ENCODE results near the gene BGLAP. TPM values are rescaled to one million over a fixed set of nuclear protein-coding genes. Genes with fewer than 3 reads are reported as not detected.

BGLAP gene
- total and polyA plus RNA-seq, 2 of the 13 experiments (the other 11 are each of a cell fraction or from before 2014, with no cell fraction given) = 0.62 to 1.6 TPM

GRCh38 chr1:156291226-156292061 lies 49.5 kb downstream of the BGLAP start (continued):
- TF ChIP-seq, protein P1, sequence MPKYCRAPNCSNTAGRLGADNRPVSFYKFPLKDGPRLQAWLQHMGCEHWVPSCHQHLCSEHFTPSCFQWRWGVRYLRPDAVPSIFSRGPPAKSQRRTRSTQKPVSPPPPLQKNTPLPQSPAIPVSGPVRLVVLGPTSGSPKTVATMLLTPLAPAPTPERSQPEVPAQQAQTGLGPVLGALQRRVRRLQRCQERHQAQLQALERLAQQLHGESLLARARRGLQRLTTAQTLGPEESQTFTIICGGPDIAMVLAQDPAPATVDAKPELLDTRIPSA (CRISPR knock-in tag; IDR thresholded peaks at IDR 0.05; ENCODE audit: borderline replicate concordance) = no peak
- TF ChIP-seq ZNF816 (CRISPR knock-in tag; IDR thresholded peaks at IDR 0.05; ENCODE audit: borderline replicate concordance) = no peak
- no peak for TF ChIP-seq CBX2 (IDR thresholded peaks at IDR 0.05; ENCODE audit: low read depth, low read length)
- TF ChIP-seq CBX2 (CRISPR knock-in tag; IDR thresholded peaks at IDR 0.05; ENCODE audit: low read depth) = no peak
- TF ChIP-seq, protein P2, sequence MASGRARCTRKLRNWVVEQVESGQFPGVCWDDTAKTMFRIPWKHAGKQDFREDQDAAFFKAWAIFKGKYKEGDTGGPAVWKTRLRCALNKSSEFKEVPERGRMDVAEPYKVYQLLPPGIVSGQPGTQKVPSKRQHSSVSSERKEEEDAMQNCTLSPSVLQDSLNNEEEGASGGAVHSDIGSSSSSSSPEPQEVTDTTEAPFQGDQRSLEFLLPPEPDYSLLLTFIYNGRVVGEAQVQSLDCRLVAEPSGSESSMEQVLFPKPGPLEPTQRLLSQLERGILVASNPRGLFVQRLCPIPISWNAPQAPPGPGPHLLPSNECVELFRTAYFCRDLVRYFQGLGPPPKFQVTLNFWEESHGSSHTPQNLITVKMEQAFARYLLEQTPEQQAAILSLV (CRISPR knock-in tag; IDR thresholded peaks at IDR 0.05; ENCODE audit: borderline replicate concordance) = no peak
- no peak for TF ChIP-seq ZNF652 (CRISPR knock-in tag; IDR thresholded peaks at IDR 0.05; ENCODE audit: borderline replicate concordance, low read depth)
- TF ChIP-seq, protein P3, sequence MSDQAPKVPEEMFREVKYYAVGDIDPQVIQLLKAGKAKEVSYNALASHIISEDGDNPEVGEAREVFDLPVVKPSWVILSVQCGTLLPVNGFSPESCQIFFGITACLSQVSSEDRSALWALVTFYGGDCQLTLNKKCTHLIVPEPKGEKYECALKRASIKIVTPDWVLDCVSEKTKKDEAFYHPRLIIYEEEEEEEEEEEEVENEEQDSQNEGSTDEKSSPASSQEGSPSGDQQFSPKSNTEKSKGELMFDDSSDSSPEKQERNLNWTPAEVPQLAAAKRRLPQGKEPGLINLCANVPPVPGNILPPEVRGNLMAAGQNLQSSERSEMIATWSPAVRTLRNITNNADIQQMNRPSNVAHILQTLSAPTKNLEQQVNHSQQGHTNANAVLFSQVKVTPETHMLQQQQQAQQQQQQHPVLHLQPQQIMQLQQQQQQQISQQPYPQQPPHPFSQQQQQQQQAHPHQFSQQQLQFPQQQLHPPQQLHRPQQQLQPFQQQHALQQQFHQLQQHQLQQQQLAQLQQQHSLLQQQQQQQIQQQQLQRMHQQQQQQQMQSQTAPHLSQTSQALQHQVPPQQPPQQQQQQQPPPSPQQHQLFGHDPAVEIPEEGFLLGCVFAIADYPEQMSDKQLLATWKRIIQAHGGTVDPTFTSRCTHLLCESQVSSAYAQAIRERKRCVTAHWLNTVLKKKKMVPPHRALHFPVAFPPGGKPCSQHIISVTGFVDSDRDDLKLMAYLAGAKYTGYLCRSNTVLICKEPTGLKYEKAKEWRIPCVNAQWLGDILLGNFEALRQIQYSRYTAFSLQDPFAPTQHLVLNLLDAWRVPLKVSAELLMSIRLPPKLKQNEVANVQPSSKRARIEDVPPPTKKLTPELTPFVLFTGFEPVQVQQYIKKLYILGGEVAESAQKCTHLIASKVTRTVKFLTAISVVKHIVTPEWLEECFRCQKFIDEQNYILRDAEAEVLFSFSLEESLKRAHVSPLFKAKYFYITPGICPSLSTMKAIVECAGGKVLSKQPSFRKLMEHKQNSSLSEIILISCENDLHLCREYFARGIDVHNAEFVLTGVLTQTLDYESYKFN (CRISPR knock-in tag; conservative IDR thresholded peaks at IDR 0.05) = peak; percentile 97
- peak; percentile 93 for TF ChIP-seq SAP130 (CRISPR knock-in tag; IDR thresholded peaks at IDR 0.05; ENCODE audit: low read depth)
- peak; percentile 75 for TF ChIP-seq XRCC5 (optimal IDR thresholded peaks at IDR 0.05; ENCODE audit: low read length)
- peak; percentile 49 for TF ChIP-seq PRDM10 (CRISPR knock-in tag; IDR thresholded peaks at IDR 0.05; ENCODE audit: low read depth)
- no peak for TF ChIP-seq ZNF33A (CRISPR knock-in tag; IDR thresholded peaks at IDR 0.05; ENCODE audit: borderline replicate concordance)
- TF ChIP-seq ZNF740 (CRISPR knock-in tag; IDR thresholded peaks at IDR 0.05) = 0 out of 2 replicates have a peak, but pooled peaks have one; percentile 65
- TF ChIP-seq DR1 (CRISPR knock-in tag; IDR thresholded peaks at IDR 0.05) = peak; percentile 73; the same call in 1 of the 2 replicates
- TF ChIP-seq JUN (CRISPR knock-in tag; IDR thresholded peaks at IDR 0.05) = no peak
- no peak for TF ChIP-seq ZNF496 (CRISPR knock-in tag; IDR thresholded peaks at IDR 0.05; ENCODE audit: insufficient replicate concordance)
- TF ChIP-seq ZNF598 (CRISPR knock-in tag; IDR thresholded peaks at IDR 0.05; ENCODE audit: borderline replicate concordance) = peak; percentile 70; the same call in 1 of the 2 replicates
- no peak; the same call in 1 of the 2 replicates for TF ChIP-seq ZNF670 (CRISPR knock-in tag; IDR thresholded peaks at IDR 0.05; ENCODE audit: borderline replicate concordance)
- TF ChIP-seq NFKB2 (CRISPR knock-in tag; IDR thresholded peaks at IDR 0.05; ENCODE audit: borderline replicate concordance) = peak; percentile 31; the same call in 1 of the 2 replicates
- no peak for TF ChIP-seq ZNF720 (CRISPR knock-in tag; IDR thresholded peaks at IDR 0.05)

Data from HepG2 (cell line).